ENCODE measurements around the gene IMMP2L.

Gene IMMP2L

GRCh38 chr7:111059833-111060232 lies 502.5 kb downstream of the IMMP2L start:
- DNase-seq, result no peak

- DNase-seq, result no peak
Observed at GRCh38 chr7:111057066-111057465, 505.2 kb downstream of the IMMP2L start.

- no peak for DNase-seq
Observed at GRCh38 chr7:111056371-111056770, 505.9 kb downstream of the IMMP2L start.

GRCh38 chr7:111053035-111053434 lies 509.3 kb downstream of the IMMP2L start:
- DNase-seq, result no peak

- no peak for DNase-seq
Observed at GRCh38 chr7:111051832-111052231, 510.5 kb downstream of the IMMP2L start.

GRCh38 chr7:111050875-111051416 lies 511.3 kb downstream of the IMMP2L start:
- DNase-seq, result no peak

- DNase-seq, result no peak
Observed at GRCh38 chr7:111049971-111050680, 512.2 kb downstream of the IMMP2L start.

GRCh38 chr7:111047595-111047994 lies 514.7 kb downstream of the IMMP2L start:
- DNase-seq, result no peak

GRCh38 chr7:111045449-111045848 lies 516.8 kb downstream of the IMMP2L start:
- DNase-seq, result no peak

GRCh38 chr7:111043561-111043960 lies 518.7 kb downstream of the IMMP2L start:
- no peak for DNase-seq

- DNase-seq, result no peak
Observed at GRCh38 chr7:111042842-111043241, 519.5 kb downstream of the IMMP2L start.

- DNase-seq, result no peak
Observed at GRCh38 chr7:111041577-111041976, 520.7 kb downstream of the IMMP2L start.

GRCh38 chr7:111038185-111038584 lies 524.1 kb downstream of the IMMP2L start:
- no peak for DNase-seq

- DNase-seq, result no peak
Observed at GRCh38 chr7:111031916-111032315, 530.4 kb downstream of the IMMP2L start.

- DNase-seq, result no peak
Observed at GRCh38 chr7:111030336-111030735, 532.0 kb downstream of the IMMP2L start.

- DNase-seq, result peak; percentile 52
Observed at GRCh38 chr7:111029574-111030251, 532.6 kb downstream of the IMMP2L start.

GRCh38 chr7:111029141-111029572 lies 533.1 kb downstream of the IMMP2L start:
- DNase-seq, result no peak

- DNase-seq, result no peak
Observed at GRCh38 chr7:111027396-111027795, 534.9 kb downstream of the IMMP2L start.

GRCh38 chr7:111026806-111027205 lies 535.5 kb downstream of the IMMP2L start:
- DNase-seq, result no peak

GRCh38 chr7:111026343-111026742 lies 535.9 kb downstream of the IMMP2L start:
- DNase-seq, result no peak

GRCh38 chr7:111025006-111025405 lies 537.3 kb downstream of the IMMP2L start:
- DNase-seq, result no peak

GRCh38 chr7:111018960-111019736 lies 543.1 kb downstream of the IMMP2L start:
- DNase-seq, result no peak

- no peak for DNase-seq
Observed at GRCh38 chr7:111018447-111018846, 543.8 kb downstream of the IMMP2L start.

Measured in hematopoietic multipotent progenitor cell treated with erythropoietin and hydrocortisone succinate and interleukin-3 and kit ligand, for 6 days (in vitro differentiated cells).